Measurements from ENCODE around the gene CDC42SE2.
"Not testable (repeated sequence)": the region's sequence is repeated elsewhere in the genome, so short reads cannot be mapped to it uniquely, and the experiment has no call there.

CDC42SE2 gene

GRCh38 chr5:131252824-131253171, 11.1 kb upstream of the CDC42SE2 start:
- no peaks in the 10 kb centered on the region for H3K9me3 ChIP-seq (ENCODE audit: control insufficient read depth, insufficient read depth, low read length)
- no peaks in the 10 kb centered on the region for H3K4me1 ChIP-seq (ENCODE audit: control insufficient read depth, insufficient read depth, low read length)
- no peak overlapping the region for H3K9ac ChIP-seq (ENCODE audit: low read depth, low read length)
- H3K27me3 ChIP-seq (ENCODE audit: control insufficient read depth, insufficient read depth, low read length), result no peaks in the 10 kb centered on the region
- no peak overlapping the region for H3K4me3 ChIP-seq (ENCODE audit: low read depth, low read length)
- no peak overlapping the region for H3K27ac ChIP-seq (ENCODE audit: low read depth, low read length)
- H3K36me3 ChIP-seq (ENCODE audit: control insufficient read depth, insufficient read depth, low read length), result no peaks in the 10 kb centered on the region

GRCh38 chr5:131254025-131254424, 9.8 kb upstream of the CDC42SE2 start:
- not testable (repeated sequence) for H3K4me3 ChIP-seq (ENCODE audit: low read depth, low read length); H3K4me1 ChIP-seq (ENCODE audit: control insufficient read depth, insufficient read depth, low read length); H3K27ac ChIP-seq (ENCODE audit: low read depth, low read length); H3K36me3 ChIP-seq (ENCODE audit: control insufficient read depth, insufficient read depth, low read length); H3K9me3 ChIP-seq (ENCODE audit: control insufficient read depth, insufficient read depth, low read length); H3K27me3 ChIP-seq (ENCODE audit: control insufficient read depth, insufficient read depth, low read length); H3K9ac ChIP-seq (ENCODE audit: low read depth, low read length)

- Histone ChIP-seq H3K4me3 (ENCODE audit: low read depth, low read length) (no peak overlapping the region), H3K4me1 (ENCODE audit: control insufficient read depth, insufficient read depth, low read length) (peaks cover 9% of the 10 kb centered on the region), H3K9me3 (ENCODE audit: control insufficient read depth, insufficient read depth, low read length) (no peaks in the 10 kb centered on the region), H3K27ac (ENCODE audit: low read depth, low read length) (no peak overlapping the region), H3K9ac (ENCODE audit: low read depth, low read length) (no peak overlapping the region), H3K36me3 (ENCODE audit: control insufficient read depth, insufficient read depth, low read length) (no peaks in the 10 kb centered on the region), H3K27me3 (ENCODE audit: control insufficient read depth, insufficient read depth, low read length) (no peaks in the 10 kb centered on the region)
Measured at GRCh38 chr5:131254741-131255140, 9.1 kb upstream of the CDC42SE2 start.

- H3K4me3 ChIP-seq (ENCODE audit: low read depth, low read length), result no peak overlapping the region
- H3K9me3 ChIP-seq (ENCODE audit: control insufficient read depth, insufficient read depth, low read length), result no peaks in the 10 kb centered on the region
- no peak overlapping the region for H3K9ac ChIP-seq (ENCODE audit: low read depth, low read length)
- peaks cover 9% of the 10 kb centered on the region for H3K4me1 ChIP-seq (ENCODE audit: control insufficient read depth, insufficient read depth, low read length)
- no peaks in the 10 kb centered on the region for H3K27me3 ChIP-seq (ENCODE audit: control insufficient read depth, insufficient read depth, low read length)
- no peak overlapping the region for H3K27ac ChIP-seq (ENCODE audit: low read depth, low read length)
- H3K36me3 ChIP-seq (ENCODE audit: control insufficient read depth, insufficient read depth, low read length), result no peaks in the 10 kb centered on the region
Measured at GRCh38 chr5:131256507-131256823, 7.4 kb upstream of the CDC42SE2 start.

- peaks cover 9% of the 10 kb centered on the region for H3K4me1 ChIP-seq (ENCODE audit: control insufficient read depth, insufficient read depth, low read length)
- H3K27me3 ChIP-seq (ENCODE audit: control insufficient read depth, insufficient read depth, low read length), result no peaks in the 10 kb centered on the region
- no peaks in the 10 kb centered on the region for H3K9me3 ChIP-seq (ENCODE audit: control insufficient read depth, insufficient read depth, low read length)
- no peak overlapping the region for H3K4me3 ChIP-seq (ENCODE audit: low read depth, low read length)
- no peak overlapping the region for H3K9ac ChIP-seq (ENCODE audit: low read depth, low read length)
- H3K27ac ChIP-seq (ENCODE audit: low read depth, low read length), result no peak overlapping the region
- H3K36me3 ChIP-seq (ENCODE audit: control insufficient read depth, insufficient read depth, low read length), result no peaks in the 10 kb centered on the region
Measured at GRCh38 chr5:131258733-131259132, 5.1 kb upstream of the CDC42SE2 start.

- Histone ChIP-seq H3K4me1 (ENCODE audit: control insufficient read depth, insufficient read depth, low read length) (peaks cover 9% of the 10 kb centered on the region), H3K9ac (ENCODE audit: low read depth, low read length) (no peak overlapping the region), H3K36me3 (ENCODE audit: control insufficient read depth, insufficient read depth, low read length) (no peaks in the 10 kb centered on the region), H3K4me3 (ENCODE audit: low read depth, low read length) (no peak overlapping the region), H3K27ac (ENCODE audit: low read depth, low read length) (no peak overlapping the region), H3K9me3 (ENCODE audit: control insufficient read depth, insufficient read depth, low read length) (no peaks in the 10 kb centered on the region), H3K27me3 (ENCODE audit: control insufficient read depth, insufficient read depth, low read length) (no peaks in the 10 kb centered on the region)
Measured at GRCh38 chr5:131259326-131259725, 4.5 kb upstream of the CDC42SE2 start.

- Histone ChIP-seq H3K27ac (ENCODE audit: low read depth, low read length) (no peak overlapping the region), H3K4me1 (ENCODE audit: control insufficient read depth, insufficient read depth, low read length) (peaks cover 16% of the 10 kb centered on the region), H3K9me3 (ENCODE audit: control insufficient read depth, insufficient read depth, low read length) (no peaks in the 10 kb centered on the region), H3K9ac (ENCODE audit: low read depth, low read length) (no peak overlapping the region), H3K36me3 (ENCODE audit: control insufficient read depth, insufficient read depth, low read length) (no peaks in the 10 kb centered on the region), H3K4me3 (ENCODE audit: low read depth, low read length) (no peak overlapping the region), H3K27me3 (ENCODE audit: control insufficient read depth, insufficient read depth, low read length) (no peaks in the 10 kb centered on the region)
Measured at GRCh38 chr5:131260895-131261294, 3.0 kb upstream of the CDC42SE2 start.

GRCh38 chr5:131261483-131261882, 2.4 kb upstream of the CDC42SE2 start:
- no peaks in the 10 kb centered on the region for H3K9me3 ChIP-seq (ENCODE audit: control insufficient read depth, insufficient read depth, low read length)
- H3K9ac ChIP-seq (ENCODE audit: low read depth, low read length), result no peak overlapping the region
- peaks cover 17% of the 10 kb centered on the region for H3K4me1 ChIP-seq (ENCODE audit: control insufficient read depth, insufficient read depth, low read length)
- H3K27ac ChIP-seq (ENCODE audit: low read depth, low read length), result no peak overlapping the region
- no peaks in the 10 kb centered on the region for H3K27me3 ChIP-seq (ENCODE audit: control insufficient read depth, insufficient read depth, low read length)
- no peak overlapping the region for H3K4me3 ChIP-seq (ENCODE audit: low read depth, low read length)
- H3K36me3 ChIP-seq (ENCODE audit: control insufficient read depth, insufficient read depth, low read length), result no peaks in the 10 kb centered on the region

- H3K9me3 ChIP-seq (ENCODE audit: control insufficient read depth, insufficient read depth, low read length), result no peaks in the 10 kb centered on the region
- H3K36me3 ChIP-seq (ENCODE audit: control insufficient read depth, insufficient read depth, low read length), result no peaks in the 10 kb centered on the region
- no peak overlapping the region for H3K27ac ChIP-seq (ENCODE audit: low read depth, low read length)
- no peak overlapping the region; the same call in 1 of the 2 replicates for H3K9ac ChIP-seq (ENCODE audit: low read depth, low read length)
- H3K27me3 ChIP-seq (ENCODE audit: control insufficient read depth, insufficient read depth, low read length), result no peaks in the 10 kb centered on the region
- peak overlapping the region; percentile 92 for H3K4me3 ChIP-seq (ENCODE audit: low read depth, low read length)
- H3K4me1 ChIP-seq (ENCODE audit: control insufficient read depth, insufficient read depth, low read length), result peaks cover 17% of the 10 kb centered on the region
Measured at GRCh38 chr5:131262953-131263541, 806 bp upstream of the CDC42SE2 start.

- Histone ChIP-seq H3K27me3 (ENCODE audit: control insufficient read depth, insufficient read depth, low read length) (no peaks in the 10 kb centered on the region), H3K4me3 (ENCODE audit: low read depth, low read length) (peak overlapping the region; percentile 92), H3K9me3 (ENCODE audit: control insufficient read depth, insufficient read depth, low read length) (no peaks in the 10 kb centered on the region), H3K9ac (ENCODE audit: low read depth, low read length) (peak overlapping the region; percentile 92), H3K36me3 (ENCODE audit: control insufficient read depth, insufficient read depth, low read length) (no peaks in the 10 kb centered on the region), H3K27ac (ENCODE audit: low read depth, low read length) (peak overlapping the region; percentile 93), H3K4me1 (ENCODE audit: control insufficient read depth, insufficient read depth, low read length) (peaks cover 8% of the 10 kb centered on the region; the same call in 1 of the 2 replicates)
Measured at GRCh38 chr5:131264451-131265099, 722 bp downstream of the CDC42SE2 start.

GRCh38 chr5:131265311-131265803, 1.5 kb downstream of the CDC42SE2 start:
- Histone ChIP-seq H3K36me3 (ENCODE audit: control insufficient read depth, insufficient read depth, low read length) (no peaks in the 10 kb centered on the region), H3K9ac (ENCODE audit: low read depth, low read length) (peak overlapping the region; percentile 92; the same call in 1 of the 2 replicates), H3K4me1 (ENCODE audit: control insufficient read depth, insufficient read depth, low read length) (peaks cover 8% of the 10 kb centered on the region; the same call in 1 of the 2 replicates), H3K9me3 (ENCODE audit: control insufficient read depth, insufficient read depth, low read length) (no peaks in the 10 kb centered on the region), H3K4me3 (ENCODE audit: low read depth, low read length) (peak overlapping the region; percentile 92), H3K27me3 (ENCODE audit: control insufficient read depth, insufficient read depth, low read length) (no peaks in the 10 kb centered on the region), H3K27ac (ENCODE audit: low read depth, low read length) (no peak overlapping the region)

Data from HUES48 (cell line).